Mucosa of rectum (tissue), 2 donors: ENCODE measurements around the gene LBHD2.

Source experiments
- H3K27ac ChIP-seq, 2 donors: one replicate each; pipeline ENCODE4 v1.7.0; 2013; ENCODE audit warnings: inconsistent platforms in 2 of 2, low read depth in 2 of 2, low read length in 2 of 2
- H3K27me3 ChIP-seq, 2 donors: one replicate each; pipeline ENCODE4 v1.7.0; 2013; ENCODE audit warnings: low read length in 2 of 2; ENCODE audit not compliant: control insufficient read depth in 2 of 2, insufficient read depth in 2 of 2
- H3K36me3 ChIP-seq, 2 donors: one replicate each; pipeline ENCODE4 v1.7.0; 2013; ENCODE audit warnings: low read length in 2 of 2; ENCODE audit not compliant: control insufficient read depth in 2 of 2, insufficient read depth in 2 of 2
- H3K4me1 ChIP-seq, 2 donors: one replicate each; pipeline ENCODE4 v1.7.0; 2013; ENCODE audit warnings: low read length in 2 of 2, mild to moderate bottlenecking in 1 of 2; ENCODE audit not compliant: control insufficient read depth in 2 of 2, insufficient read depth in 2 of 2
- H3K4me3 ChIP-seq, 2 donors: one replicate each; pipeline ENCODE4 v1.7.0; 2013; ENCODE audit warnings: low read length in 2 of 2
- H3K9ac ChIP-seq, 2 donors: one replicate each; pipeline ENCODE4 v1.7.0; 2013; ENCODE audit warnings: low read length in 2 of 2, low read depth in 1 of 2, mild to moderate bottlenecking in 1 of 2
- H3K9me3 ChIP-seq, 2 donors: one replicate each; pipeline ENCODE4 v1.7.0; 2013; ENCODE audit warnings: low read length in 2 of 2; ENCODE audit not compliant: control insufficient read depth in 2 of 2
- donor health status: healthy.
- donor health status: Normal muscosa, but diverticular disease.

Gene LBHD2

GRCh38 chr14:103139132-103140025, 55.4 kb downstream of the LBHD2 start:
- Histone ChIP-seq H3K27ac (no peak overlapping the region), H3K9ac (no peak overlapping the region), H3K4me1 (no peaks in the 10 kb centered on the region), H3K27me3 (peaks cover 6 to 11% of the 10 kb centered on the region in 2 donors), H3K36me3 (peaks cover 0 to 2% of the 10 kb centered on the region in 2 donors), H3K4me3 (no peak overlapping the region), H3K9me3 (no peaks in the 10 kb centered on the region)
